GM19099 (cell line): ENCODE measurements around the gene RASSF3.

Source experiments
- POLR2A ChIP-seq: IDR thresholded peaks from 3 replicates; pipeline ENCODE4 v1.6.1; 2011; ENCODE audit warnings: low read depth; ENCODE audit not compliant: insufficient read length; ENCODE audit errors: extremely low read depth

Gene RASSF3

GRCh38 chr12:64739778-64740177 lies 129.5 kb downstream of the RASSF3 start:
- TF ChIP-seq POLR2A, result no peak

- TF ChIP-seq POLR2A, result no peak
Measured at GRCh38 chr12:64740646-64741045, 130.4 kb downstream of the RASSF3 start.

GRCh38 chr12:64742416-64742815 lies 132.1 kb downstream of the RASSF3 start:
- TF ChIP-seq POLR2A, result no peak

- no peak for TF ChIP-seq POLR2A
Measured at GRCh38 chr12:64743206-64743605, 132.9 kb downstream of the RASSF3 start.

GRCh38 chr12:64744422-64745258 lies 134.3 kb downstream of the RASSF3 start:
- no peak for TF ChIP-seq POLR2A

- TF ChIP-seq POLR2A, result no peak
Measured at GRCh38 chr12:64745259-64745807, 135.0 kb downstream of the RASSF3 start.

- no peak for TF ChIP-seq POLR2A
Measured at GRCh38 chr12:64745980-64746379, 135.7 kb downstream of the RASSF3 start.

GRCh38 chr12:64746663-64747062 lies 136.4 kb downstream of the RASSF3 start:
- TF ChIP-seq POLR2A, result no peak
